Neural progenitor cell (in vitro differentiated cells): ENCODE data around the gene LRBA.

Experiments used
- CTCF ChIP-seq: fragments of 200-600 bp; sonication (generic); IDR thresholded peaks from 2 replicates; pipeline ENCODE4 v1.5.1; 2017; ENCODE audit warnings: antibody characterized with exemption, mild to moderate bottlenecking
- EZH2 ChIP-seq: fragments of 200-600 bp; sonication (generic); IDR thresholded peaks from 2 replicates; pipeline ENCODE4 v1.6.1; 2017; ENCODE audit warnings: antibody characterized with exemption, mild to moderate bottlenecking, moderate library complexity
- EZH2phosphoT487 ChIP-seq: fragments of 200-600 bp; sonication (generic); IDR thresholded peaks from 2 replicates; pipeline ENCODE4 v1.6.1; 2017; ENCODE audit warnings: antibody characterized with exemption

- TF ChIP-seq CTCF: no peak
- no peak for TF ChIP-seq EZH2
- no peak for TF ChIP-seq EZH2phosphoT487
These were observed 689.2 kb downstream of the LRBA start for GRCh38 chr4:150325872-150326271.
